ENCODE data around the gene SLC9A2.

The SLC9A2 gene

DNA sequence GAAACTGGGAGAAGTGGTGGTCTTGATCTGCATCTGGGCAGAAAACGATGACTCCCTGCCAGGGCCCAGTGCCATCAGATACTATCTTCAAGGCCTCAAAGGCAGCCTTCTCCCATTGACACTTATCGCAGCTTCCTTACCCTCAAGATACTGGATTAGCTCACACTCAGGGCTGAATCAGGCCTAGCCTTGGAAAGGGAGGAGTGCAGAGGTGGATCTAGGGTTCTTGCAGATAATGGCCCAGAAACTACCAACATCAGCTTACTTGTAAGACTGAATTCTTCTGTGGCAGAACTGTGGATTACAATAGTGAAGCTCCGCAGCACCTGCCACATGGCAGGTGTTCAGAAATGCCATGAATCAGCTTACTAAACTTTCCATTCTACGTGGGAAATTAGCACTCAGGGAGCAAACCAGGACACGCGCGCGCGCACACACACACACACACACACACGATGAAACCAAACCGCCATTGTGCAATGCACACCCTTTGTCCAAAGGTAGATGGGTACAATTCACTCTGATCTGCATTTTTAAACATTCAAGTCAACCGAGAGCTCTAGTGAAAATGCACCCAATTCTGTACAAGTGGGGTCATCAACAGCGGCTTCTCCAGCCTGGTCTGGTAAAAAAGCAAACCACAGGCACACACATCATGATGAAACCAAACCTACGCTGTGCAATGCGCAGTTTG, 116.2 kb downstream of the SLC9A2 start:
- no peak for DNase-seq

DNA sequence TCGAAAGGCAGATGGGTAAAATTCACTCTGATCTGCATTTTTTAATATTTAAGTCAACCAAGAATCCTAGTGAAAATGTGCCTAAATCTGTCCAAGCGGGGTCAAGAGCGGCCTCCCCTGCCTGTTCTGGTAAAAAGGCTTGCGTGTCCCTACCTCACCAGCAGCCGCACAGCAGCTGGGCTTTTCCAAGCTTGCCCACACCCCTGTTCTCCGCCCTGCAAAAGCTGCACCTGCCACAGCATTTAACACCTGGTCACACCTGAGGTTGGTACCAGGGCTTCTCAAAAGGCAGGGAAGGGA, 116.7 kb downstream of the SLC9A2 start:
- no peak for DNase-seq

DNA sequence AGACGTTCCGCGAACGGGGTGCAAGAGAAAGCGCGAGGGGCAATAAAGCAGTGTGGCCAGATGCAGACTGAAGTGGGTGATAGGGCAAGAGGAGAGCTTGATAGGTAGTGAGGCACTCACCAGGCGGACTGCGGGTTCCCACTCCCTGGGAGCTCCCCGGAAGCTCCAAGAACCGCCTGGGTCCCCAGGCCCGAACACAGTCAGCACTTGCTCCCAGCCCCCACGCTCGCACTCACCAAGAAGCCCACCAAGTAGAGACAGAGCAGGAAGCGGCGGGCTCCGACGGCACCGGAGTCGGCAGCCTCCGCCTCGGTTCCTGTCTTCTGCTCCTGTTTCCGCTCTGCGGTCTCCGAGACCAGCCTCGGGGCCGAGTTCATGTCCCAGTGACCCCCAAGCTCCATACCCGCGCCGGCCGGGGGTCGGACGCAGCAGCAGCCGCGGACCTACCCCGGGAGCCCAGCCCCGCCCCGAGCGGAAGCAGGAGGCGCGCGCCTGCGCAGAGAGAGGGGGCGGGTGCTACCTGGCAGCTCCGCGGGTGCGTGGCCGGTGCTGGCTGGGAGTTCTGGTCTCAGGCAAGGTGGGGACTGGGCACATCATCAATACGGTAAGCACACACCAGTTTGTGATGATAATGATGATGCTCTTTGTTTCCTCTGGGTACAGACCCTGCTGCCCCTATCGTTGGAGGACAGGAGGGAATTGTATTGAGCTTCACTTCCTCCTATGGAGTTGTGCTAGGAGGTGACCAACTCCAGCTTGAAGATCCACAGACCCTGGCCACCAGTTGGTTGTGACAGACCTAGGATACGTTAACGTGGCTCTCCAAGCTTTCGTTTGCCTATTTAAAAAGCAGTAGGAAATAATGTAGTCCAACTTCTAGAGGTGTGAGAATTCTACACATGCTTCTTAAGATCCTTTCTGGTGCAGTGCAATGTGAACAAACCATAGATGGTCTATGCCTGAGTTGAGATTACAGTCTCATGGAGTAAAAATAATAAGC, 117.4 kb downstream of the SLC9A2 start:
- DNase-seq, result no peak

DNA sequence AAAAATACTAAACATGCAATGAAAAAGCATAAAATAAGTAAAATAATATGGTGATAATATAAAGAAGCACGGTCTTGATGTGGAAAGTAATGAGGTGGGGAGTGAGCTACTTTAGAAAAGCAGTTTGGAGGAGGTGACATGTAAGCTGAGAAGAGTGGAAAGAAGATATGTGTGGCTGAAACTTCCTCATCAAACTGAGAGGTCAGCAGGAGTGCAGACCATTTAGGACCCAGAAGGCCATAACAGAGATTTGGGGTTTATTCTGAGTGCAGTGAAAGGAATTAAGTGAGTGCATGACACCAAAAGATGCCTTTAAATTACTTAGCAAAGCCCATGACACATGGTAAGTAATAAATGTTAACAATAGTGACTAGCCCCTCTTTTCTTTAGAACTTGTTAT, 118.1 kb downstream of the SLC9A2 start:
- no peak for DNase-seq

DNA sequence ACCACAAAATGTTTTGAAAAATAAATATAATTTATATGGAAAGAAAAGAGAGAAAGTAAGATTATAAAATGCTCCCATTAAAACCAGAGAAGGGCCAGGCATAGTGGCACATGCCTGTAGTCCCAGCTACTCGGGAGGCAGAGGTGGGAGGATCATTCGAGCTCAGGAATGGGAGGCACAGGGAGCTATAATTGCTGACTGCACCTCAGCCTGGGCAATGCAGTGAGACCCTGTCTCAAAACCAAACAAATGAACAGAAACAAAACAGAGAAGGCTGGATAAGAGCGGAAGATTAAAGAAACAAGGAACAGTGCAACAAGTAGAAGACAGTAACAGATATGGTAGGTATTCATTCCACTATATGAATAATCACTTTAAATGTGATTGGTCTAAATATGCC, 123.9 kb downstream of the SLC9A2 start:
- no peak for DNase-seq

DNA sequence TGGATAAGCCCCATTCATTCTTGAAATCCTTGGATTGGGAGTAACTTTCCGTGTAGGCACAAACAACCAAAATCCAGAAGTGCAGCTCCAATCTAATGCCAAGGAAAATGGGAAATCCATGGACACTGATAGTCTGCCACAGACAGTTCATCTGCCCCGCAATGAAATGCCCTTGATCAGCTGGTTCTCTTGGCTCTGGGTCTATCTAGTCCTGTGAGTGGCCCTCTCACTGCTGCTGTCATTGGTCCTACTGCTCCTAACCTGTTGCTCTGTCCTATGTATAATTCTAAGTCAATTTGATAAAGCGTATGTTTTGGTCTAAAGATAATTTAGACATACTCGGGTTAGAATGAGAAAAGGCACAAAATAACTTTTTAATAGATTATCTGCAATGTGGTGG, 128.8 kb downstream of the SLC9A2 start:
- no peak for DNase-seq

DNA sequence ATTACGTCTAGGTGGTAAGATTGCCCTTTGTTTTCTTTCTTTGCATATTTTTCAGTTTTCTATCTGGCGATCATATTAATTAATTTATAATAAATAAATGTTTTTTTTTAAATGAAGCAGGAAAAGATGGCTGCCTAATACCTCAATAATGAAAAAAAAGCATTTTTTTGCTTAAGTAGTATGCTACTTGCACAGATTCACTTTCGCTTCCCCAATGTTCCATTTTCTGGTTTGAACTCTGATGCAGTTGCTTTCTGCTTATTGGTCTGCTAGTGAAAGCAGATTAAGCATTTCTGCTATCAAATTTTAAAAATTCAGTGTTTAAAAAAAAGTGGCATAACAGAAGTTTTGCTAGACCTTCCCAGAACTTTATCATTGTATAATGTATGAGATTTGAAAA, 130.6 kb downstream of the SLC9A2 start:
- no peak for DNase-seq

DNA sequence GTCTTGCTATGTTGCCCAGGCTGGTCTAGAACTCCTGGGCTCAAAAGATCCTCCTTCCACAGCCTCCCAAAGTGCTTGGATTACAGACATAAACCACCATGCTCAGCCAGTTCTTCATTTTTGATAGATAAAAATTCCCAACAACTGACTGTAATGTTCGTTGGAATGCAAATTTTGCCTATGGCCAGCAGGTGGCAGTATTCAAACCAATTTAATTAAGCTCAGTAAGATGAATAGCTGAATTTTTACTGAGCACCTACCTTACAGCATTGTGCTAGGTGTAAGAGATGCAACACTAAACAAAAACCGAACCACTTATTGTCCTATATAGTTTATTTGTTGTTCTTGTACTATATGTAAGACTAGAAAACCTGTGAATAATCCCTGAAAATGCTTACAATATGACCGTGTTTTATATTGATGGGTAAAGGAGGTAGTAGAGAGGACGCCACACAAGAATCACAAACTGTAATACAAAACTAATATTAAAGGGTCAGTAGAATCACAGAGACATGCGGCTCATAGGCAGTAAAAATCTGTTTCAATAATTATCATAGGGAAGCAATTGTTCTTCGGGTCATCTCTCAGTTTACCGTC, 134.3 kb downstream of the SLC9A2 start:
- DNase-seq, result no peak

DNA sequence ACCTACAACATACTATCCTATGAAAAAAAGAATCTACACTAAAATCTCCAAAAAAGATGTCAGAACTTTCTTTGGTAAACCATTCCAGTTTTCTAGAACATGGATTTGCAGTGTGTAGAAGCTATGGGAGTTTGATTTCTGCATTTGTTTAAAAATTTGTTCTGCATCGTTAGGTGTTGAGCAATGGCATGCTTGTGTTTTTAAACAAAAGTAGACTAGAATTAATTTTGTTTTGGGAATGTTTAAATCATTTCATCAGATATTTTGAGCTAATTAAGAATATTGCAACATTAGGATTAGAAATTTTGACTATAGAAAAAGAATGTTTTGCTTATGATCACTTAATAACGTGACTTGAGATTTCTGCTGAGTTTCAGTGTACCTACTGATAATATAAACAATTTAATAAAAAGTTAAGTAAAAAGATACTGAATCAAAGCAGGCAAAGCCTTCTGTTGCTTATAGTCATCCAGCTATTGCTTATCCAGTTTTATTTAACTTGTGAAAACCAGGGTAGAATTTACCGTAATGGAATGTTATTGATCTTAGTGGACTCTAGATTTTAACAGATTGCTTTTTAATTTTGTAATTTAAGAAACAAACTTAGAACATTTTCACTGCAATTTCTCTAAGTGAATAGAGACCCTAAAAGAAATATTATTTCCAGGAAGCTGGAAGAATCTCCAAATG, 135.2 kb downstream of the SLC9A2 start:
- DNase-seq, result no peak

DNA sequence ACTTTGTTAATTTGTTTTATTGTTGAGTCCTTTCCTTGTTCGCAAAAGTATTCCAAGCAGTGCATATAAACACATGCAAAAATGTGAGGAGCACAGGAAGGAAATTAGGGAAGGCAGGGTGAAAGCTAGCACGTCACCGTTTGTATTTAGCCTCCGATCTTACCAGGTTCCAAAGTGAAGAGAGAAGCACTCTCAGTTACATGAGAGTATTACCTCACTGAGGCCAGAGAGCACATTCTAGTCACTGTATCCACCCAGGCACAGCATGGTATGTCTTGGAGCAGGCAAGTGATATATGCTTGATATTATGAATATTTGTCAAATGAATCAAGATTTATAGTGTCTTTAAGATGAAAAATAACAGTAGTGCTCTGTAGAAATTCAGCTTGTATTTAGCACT, 135.9 kb downstream of the SLC9A2 start:
- no peak for DNase-seq

DNA sequence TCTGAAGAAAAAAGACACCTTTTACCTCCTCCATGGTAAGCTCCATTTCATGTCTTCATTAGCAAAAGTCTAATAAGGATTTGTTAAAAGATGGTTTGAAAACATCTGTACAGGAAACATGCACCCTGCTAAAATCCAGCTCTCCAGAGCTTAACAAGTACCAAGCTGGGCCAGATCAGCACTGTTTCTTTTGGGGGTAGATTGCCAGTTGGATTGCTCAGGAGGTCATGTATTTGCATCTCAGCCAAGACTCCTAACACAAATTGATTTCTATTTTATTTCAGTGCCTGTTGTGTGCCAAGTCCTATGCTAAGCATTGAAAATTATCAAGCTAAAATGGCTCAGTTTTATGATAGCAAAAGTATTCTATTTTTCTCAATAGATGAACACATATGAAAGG, 139.1 kb downstream of the SLC9A2 start:
- DNase-seq, result no peak
